ENCODE measurements around the gene FILIP1.

Gene FILIP1

DNA sequence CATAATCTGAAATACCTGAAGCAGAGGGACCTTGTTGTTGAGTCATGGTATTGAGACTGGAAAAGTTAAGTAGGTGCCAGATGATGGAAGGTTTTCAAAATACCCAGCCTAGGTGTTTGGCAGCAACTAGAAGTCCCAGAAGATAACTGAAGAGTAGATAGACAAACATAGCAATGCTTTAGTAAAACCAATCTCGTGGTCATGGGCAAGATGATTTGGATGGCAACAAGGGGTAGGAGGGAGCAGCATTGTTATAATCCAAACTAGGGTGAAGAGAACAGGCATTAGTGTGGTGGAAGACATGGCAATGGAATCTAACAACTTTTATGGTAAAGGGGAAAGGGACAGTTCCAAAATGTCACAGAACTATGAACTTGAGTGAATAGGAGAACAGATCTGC is 2.3 kb downstream of the FILIP1 start:
- no peak for DNase-seq

DNA sequence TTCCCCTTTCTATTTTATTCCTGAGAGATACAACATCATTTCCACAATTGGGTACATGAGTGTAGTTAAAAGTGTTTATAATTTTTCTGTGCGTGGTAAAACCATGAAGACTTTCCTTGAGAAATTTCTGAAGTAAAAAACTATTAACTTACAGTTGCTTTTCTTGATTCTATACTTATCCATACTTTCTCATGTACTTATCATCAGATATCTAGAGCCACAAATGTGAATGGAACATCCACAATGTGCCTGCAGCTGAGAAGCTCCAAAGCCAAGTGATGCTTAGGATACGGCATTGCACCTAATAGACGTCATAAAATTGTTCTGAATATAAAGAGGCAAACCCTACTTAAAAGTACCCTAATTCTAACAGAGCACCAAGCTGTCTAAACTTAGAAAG is 2.9 kb downstream of the FILIP1 start:
- DNase-seq = no peak

DNA sequence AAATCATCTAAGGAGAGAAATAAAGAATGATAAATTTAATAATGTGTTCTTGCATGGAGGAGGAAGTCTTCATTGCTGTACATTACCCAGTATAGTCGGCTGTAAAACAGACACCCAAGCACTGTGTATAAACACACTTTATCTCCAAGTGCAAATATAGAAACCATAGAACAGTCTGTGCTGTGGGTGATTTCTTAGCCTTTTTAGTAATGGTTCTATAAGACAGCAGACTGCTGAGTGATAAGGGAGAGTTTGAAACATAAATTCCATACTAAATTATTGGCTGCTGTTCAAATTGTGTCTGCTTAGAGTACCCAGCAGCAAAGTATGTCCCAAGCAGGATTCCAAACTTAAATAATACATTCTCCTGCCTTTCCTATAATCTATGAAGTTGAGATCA is 4.6 kb downstream of the FILIP1 start:
- no peak for DNase-seq

DNA sequence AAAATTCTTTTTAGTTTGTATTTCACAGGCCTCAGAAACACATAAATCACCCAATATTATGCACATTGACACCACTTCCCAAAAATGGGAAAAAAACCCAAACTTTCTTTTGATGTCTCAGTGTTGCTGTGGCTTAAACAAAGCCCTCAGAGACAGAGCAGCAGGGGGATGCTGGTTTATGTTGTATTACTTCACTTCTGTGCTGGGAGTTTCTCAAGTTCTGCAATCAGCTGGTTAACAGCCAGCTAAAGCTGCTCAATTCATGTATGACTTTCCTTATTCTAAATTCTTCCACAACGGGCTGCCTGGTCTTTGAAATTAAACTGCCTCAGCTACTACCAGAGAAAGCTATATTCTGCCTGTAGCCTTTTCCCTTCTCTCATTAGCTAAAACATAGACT is 5.6 kb downstream of the FILIP1 start:
- DNase-seq = no peak

DNA sequence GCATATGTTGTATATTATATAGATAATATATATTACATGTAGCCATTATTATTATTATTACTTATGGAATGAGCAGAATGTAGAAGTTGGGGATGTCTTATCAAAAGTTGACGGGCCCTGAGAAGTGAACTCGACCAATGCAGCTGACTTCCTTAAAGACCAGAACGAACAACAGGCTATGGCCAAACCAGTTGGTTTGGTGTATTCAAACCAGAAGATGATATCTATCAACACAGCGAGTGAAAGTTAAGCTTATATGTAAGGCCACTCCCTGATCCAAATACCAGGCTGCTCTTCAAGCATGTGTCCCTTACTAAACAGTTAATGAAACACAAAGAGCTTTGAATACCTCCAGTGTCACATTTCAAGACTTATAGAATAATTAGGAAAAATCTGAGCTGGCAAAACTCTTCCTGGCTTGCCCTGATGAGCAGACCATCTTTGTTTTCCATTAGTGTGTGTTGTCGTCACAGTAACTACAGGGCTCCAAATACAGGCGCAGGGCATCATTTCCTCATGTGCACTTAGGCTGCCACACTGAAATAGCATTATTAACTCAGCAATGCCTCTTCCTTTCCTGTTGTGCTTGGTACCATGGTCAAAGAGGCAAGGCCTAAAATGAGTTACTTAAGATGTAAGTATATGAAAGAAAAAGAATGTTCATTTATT is 6.6 kb downstream of the FILIP1 start:
- no peak for DNase-seq

DNA sequence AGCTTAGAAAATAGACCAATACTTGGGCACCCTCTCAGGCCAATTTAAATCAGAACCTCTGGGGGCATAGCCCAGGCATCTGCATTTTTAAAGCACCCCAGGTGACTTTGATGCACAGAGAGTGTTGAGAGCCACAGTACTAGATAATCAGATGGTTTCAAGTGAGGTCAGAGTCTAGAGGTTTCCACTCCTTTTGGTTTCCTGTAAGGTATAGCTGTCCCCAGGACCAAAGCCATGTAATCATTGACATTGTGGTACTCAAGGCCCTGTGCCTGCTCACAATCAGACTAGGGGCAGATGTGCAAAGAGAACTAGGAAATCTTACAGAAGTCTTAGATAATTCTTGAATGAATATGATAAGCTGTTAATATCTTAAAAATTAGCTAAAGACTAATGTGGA is 9.1 kb downstream of the FILIP1 start:
- no peak for DNase-seq

DNA sequence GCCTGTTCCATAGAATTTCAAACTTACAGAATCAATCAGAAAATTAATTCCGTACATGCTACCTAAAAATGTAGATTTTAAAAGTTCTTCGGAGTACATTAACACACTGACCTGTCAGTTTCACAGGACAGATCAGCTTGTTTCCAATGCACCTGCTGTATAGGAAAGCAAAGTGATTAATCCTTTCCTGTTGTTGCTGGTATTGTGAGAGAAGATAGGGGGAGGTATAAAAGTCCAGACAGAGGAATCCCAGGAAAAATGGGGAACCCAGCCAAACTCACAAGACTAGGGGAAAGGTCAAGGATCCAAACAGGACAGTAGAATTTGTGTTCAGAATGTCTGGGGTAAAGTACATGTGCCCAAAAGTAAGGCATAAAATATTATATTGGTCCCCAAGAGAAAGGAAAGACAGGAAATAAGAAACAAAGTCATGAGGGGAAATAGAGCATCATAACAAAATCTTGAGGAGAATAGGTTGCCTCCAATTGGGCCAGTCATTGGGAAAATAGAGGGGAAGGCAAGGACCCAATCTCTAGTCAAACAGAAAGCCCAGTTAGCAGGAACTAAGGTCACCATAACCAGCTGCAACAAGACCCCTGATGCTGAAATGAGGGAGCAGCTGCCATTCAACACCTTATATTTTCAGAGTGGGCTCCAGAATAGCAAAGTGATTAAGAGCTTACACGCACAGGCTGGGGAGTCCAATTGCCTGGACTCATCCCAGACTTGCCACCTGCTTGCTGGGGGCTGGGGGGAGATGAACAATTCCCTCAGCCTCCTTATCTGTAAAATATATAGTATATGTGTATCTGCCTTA is 10.3 kb downstream of the FILIP1 start:
- no peak for DNase-seq

DNA sequence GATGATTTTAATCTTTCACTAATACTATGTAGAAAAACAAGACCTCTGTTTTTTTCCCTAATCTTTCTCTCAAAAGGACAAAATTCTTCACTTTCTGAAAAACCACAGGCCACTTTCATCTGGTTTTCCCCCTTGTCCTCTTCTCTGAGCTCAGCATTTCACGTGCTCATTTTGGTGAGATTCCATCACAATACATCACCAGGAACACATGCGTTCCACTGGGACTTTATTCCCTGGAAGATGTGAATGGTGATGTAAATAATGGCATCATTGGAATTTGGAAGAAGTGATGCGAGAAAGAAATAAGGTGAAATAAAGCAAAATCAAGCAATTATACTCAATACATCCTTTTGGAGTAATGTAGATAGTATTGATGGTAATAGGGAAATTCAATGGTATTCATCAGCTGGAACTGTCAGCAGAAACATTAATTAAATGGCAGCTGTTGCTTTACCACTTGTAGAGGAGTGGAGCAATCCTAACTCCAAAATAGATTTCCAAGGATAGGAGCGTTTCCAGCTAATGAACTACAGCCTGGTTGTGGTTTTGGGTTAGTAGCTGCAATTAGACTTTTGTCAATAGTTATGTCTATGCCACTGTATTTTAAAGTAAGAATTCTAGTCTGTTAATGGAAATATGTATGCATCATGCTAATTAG is 11.5 kb downstream of the FILIP1 start:
- no peak for DNase-seq

DNA sequence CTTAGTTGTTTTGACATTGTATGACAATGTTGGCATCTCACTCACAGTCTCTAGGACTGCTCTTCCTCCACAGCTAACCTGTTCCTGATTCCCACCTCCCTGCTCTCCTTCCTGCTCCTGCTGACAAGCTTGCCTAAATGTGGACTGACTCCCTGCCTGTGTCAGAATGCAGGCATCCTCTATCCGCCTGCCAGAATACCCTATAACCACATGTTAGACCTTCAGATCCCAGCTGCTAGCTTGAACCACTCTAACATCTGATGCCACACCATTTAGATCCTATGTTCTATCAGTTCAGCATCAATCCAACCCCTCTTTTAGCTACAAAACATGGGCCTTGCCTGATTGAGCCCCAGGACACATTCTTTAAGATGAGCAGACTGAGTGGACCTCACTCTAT is 12.2 kb downstream of the FILIP1 start:
- no peak for DNase-seq

DNA sequence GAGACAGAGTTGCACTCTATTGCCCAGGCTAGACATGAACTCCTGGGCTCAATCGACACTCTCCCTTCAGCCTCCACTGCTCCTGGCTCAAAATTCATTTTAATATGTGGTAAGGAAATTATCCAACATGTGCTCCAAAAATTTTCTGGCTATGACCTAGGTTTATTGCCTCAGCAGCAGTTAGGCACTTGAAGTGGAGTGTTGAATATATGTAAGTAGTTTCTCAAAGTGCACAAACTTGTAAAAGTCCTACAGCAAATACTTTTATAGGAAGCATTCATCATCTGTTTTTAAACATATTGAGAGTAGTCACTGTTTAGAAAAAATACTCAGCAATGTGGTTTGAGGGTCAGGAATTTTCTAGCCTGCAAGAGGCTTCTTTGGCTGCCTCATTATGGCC is 13.2 kb downstream of the FILIP1 start:
- no peak for DNase-seq

DNA sequence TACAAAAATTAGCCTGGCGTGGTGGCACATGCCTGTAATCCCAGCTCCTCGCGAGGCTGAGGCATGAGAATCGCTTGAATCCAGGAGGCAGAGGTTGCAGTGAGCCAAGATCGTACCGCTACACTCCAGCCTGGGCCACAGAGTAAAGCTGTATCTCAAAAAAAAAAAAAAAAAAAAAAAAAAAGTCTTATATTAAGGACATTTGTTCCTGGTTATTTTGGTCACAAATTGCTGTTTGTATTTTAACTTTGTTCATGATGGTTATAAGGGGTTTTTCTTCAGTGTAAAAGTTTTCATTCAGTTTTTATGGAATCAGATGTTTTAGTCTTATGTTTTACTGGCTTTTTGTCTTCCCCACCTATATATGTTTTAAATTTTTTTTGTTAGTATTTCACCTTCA is 13.9 kb downstream of the FILIP1 start:
- DNase-seq = no peak

DNA sequence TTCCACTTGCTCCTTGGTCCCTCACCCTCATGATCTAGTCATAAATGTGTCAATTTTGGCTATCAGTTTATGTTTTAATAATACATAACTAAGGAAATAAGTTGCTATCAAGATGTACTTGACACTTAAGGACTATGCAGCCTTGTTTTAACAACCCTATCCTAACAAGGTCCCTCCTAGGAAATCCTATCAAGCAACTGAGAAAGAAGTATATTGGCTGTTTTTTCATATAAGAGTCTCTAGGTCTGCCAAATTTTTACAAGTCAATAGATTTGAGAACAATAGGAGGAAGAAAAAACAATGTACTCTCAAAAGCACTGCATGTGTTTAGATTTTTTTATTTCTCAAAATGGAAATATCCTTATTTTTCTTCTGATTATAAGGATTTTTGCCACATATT is 14.7 kb downstream of the FILIP1 start:
- no peak for DNase-seq

DNA sequence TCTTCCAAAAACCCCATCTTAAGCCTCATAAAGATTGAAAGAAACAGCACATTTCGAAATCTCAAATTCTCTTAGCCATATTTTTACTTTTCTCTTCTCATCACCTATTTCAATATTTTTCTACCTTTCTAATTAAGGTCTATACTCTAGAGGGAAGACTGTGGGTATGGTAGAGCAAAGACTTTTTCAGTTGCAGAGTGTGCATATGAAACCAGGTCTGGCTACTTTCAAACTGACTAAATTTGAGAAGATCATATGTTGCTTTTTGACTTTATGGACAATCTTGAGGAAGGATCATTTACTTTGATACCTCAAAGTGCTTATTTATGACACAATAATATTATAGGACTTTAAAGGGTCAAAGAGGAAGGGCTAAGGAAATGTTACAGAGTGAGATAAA is 20.7 kb downstream of the FILIP1 start:
- no peak for DNase-seq

DNA sequence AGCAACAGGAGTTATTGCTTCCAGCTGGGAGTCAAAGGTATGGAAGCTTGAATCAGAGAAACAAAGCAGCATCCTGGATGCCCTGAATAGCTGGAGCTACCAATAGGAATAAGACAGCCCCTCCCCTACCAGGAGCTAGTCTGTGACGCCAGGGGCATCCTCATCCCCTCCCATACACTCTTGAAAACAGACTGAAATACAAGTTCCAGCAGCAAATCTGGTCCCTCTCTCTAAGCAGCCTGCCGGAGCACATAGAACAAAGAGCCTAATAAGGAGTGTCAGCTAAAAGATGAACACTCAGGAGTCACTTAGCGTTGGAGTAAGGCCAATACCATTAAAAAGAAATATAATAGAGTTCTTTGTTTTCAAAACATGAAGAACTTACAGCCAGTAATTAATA is 25.6 kb downstream of the FILIP1 start:
- DNase-seq = no peak

DNA sequence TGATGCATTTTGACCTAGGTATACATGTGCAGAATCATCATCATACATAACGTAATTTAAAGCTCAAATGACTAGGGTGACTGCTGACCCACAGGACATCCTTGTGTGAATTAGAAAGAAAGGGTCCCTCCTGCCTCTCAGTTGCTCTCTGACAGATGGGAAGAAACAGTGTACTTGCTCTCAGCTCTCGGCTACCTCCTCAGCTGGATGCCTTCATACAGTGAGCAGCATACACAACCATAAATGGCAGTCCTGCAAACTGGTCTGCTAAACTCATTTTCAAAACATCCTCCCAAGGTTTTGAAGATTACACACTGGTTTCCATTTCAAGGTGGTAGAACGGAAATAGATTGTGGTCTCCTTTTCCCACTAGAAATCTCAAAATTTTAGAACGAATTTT is 26.3 kb downstream of the FILIP1 start:
- DNase-seq = no peak

DNA sequence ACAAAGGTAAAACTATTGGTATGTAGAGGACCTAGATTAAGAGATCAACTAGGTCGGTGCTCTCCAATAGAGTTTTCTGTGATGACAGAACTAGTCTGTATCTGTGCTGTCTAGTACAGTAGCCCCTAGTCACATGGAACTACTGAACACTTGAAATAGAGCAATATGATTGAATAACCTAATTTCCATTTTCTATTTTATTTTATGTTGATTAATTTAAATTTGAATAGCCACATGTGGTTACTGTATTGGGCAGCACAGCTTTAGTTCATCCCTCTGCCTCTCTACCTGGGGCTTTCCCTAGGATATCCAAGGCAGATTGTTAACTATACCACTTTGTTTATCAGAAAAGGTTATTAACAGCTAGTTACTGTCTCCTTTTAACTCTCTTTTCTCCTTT is 27.0 kb downstream of the FILIP1 start:
- no peak for DNase-seq

DNA sequence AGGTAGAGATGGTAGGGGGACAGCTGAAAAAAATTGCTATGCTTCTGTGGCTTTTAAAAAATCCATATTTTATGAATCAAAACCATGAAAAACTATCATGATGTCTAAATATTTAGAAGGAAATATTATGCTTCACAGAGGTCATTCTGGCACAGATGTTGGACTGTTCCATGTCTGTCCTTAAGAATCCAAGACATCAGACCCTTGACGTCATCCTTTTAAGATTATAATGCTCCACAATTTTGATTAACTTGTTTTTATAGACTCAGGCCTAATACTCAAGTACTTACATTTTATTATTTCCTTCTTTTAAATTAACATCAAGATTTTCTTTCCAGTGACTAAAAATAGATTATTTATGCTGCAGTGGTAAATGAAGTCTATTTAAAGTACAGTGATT is 29.7 kb downstream of the FILIP1 start:
- DNase-seq = no peak

DNA sequence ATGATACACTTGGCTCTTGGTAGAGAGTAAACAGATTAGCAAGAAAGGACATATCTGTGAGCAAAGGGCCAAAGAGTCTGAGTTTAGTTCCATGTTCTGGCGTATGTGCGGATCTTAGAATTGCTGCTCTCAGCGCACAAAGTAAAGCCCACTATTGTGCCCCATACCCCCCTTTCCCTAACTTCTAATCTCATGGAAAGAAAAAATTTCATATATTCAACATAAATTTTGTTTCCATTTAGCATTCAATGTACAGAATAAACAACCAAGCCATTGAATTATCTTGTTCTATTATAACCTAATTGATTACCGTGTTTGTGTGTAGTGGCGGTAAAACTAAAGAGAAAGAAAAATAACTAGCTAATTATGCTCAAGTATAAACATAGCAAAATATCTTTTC is 30.5 kb downstream of the FILIP1 start:
- DNase-seq = no peak

DNA sequence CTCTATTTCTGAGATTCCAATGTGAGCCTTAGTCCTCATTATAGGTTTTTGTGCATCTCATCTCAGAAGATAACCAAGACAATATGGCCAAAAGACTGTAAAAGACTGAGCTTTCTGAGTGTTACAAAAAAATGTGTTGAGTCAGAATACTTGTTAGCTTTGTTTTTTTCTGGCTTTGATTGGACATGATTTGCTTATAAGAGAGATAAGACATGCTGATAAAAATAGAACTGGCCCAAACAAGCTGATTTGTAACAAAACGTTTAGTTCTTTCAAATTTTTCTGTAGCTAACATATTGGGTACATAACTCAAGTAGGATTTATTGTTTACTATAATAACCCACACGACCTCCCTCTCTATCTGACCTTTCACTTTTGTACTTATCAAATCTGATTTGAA is 32.9 kb downstream of the FILIP1 start:
- no peak for DNase-seq

DNA sequence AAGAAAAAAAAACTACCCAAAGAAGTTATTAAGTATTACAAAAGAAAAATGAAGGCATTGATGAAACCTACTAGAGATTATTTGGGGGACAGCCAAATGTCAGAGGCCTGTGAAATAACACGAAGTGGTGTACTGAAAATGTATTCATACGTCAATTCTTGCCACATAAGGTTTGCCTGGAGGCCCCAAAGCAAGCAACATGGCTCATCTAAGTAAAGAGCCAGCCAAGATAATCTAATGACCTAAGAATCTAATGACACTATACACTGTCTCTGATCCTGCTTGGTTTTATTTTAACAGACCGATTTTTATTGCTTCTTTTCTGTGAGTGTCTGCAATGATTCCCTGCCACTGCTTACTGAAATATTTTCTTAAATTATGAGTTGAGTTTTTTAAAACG is 34.7 kb downstream of the FILIP1 start:
- no peak for DNase-seq

DNA sequence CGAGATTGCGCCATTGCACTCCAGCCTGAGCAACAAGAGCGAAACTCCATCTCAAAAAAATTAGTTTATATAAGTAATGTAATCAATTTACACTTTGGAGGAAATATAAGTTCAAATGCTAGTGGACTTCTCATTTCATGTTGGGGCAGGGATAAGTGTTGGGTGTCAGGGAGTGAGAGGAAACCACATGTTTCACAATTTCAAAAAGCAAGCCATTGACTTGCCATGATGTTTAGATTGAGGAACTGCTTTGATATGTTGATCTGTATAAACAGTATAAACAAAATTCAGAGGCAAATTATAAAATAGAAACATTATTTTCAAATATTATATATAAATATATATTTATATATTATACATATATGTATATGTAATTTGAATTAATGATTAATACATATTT is 42.7 kb downstream of the FILIP1 start:
- no peak for DNase-seq

DNA sequence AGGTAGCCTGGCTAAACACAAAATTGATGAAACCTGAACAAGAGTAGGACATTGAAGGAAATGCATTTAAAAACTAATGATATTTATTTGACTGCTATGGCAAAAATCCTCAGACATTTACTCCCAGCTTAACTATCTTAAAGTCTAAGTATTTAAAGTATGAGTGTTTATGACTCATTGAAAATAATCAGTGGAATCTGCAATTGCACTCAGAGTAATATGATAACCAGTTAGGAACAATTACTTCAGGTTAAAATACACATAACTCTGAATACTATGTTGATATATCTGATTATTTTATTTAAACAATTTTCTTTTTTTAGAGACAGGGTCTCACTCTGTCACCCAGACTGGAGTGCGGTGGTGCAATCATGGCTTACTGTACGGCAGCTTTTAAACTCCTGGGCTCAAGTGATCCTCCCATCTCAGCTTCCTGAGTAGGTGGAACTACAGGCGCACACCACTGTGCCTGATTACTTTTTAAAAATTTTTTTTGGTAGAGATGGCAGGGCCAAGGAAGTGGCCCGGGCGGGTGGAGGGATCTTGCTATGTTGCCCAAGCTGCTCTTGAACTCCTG is 43.9 kb downstream of the FILIP1 start:
- DNase-seq = no peak

DNA sequence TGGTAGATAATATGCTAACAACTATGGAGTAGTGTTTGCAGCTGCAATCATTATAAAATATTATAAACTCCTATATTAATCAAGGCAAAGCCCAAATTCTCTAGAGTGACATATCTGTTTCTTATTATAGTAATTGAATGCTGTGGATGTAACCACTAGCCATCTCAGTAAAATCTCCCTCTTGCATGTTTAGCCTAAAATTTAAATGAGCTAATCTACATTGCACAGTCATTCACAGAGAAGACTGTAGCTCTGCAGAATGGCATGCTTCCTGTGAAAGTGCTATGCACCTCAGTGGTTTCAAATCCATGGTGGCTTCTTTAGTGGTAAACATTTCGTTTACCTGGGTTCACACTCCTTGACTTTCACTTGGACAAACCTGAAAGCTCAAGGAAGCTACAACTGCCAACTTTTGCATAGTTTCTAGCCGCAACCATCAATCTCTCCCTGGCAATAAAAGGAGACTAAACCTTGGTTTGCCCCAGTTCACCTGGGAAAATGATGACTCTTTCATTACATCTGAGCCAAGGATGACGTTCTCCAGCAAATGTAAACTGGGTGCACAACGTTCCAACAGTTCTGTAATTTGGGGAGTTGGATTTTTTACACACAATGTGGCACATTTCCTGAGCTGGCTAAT is 47.2 kb downstream of the FILIP1 start:
- DNase-seq = no peak

DNA sequence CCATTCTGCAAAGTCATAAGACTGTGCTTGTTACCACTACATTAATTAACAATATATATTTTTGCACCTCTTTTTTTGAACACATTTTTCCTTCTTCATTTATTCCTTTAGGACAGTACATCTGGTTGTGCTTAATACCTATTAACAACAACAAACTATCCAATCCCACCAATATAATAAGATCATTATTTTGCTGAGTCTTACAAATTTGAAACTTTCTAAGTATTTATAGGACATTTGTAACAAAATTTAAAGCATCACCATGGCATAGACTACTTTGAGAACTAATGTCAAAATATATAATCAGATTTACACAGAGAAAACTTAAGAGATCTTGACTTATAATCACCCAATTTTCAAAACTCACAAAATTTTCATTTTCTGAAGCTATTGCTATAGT is 47.9 kb downstream of the FILIP1 start:
- DNase-seq = no peak

All from activated effector memory CD4-positive, alpha-beta T cell treated with Interleukin-2 at 50 U/mL for 16 hours (primary cell).